Right lobe of liver (tissue), 6 donors: Measurements from ENCODE around the gene PPP1R9A. TPM values are rescaled to one million over a fixed set of nuclear protein-coding genes. Genes with fewer than 3 reads are reported as not detected.

ENCODE experiments used
- ATAC-seq, 4 donors: fragments of 200-7000 bp; cut with Tn5 transposase; one replicate each; pipeline ENCODE4 v1.9.1; 2020; ENCODE audit warnings: mild to moderate bottlenecking in 4 of 4, moderate library complexity in 4 of 4
- DNase-seq, 3 donors: peaks; one replicate each; pipeline ENCODE4 v3.0.0-alpha.2; 2020
- H3K27ac ChIP-seq, 3 donors: fragments of 200-600 bp; one replicate each; pipeline ENCODE4 v1.8.0; 2022
- H3K27me3 ChIP-seq, 2 donors: fragments of 200-600 bp; one replicate each; pipeline ENCODE4 v1.8.0; 2022
- H3K36me3 ChIP-seq, 4 donors: fragments of 200-600 bp; sonication (generic) in 1 of 4; one replicate each; pipeline versions ENCODE4 v1.5.1 to v1.8.0; 2017 to 2022; ENCODE audit warnings: control low read depth in 1 of 4
- H3K4me1 ChIP-seq, 4 donors: fragments of 200-600 bp; sonication (generic) in 1 of 4; one replicate each; pipeline versions ENCODE4 v1.5.1 to v1.8.0; 2017 to 2022; ENCODE audit warnings: control low read depth in 1 of 4
- H3K4me3 ChIP-seq, 3 donors: fragments of 200-600 bp; one replicate each; pipeline ENCODE4 v1.8.0; 2022
- H3K9me3 ChIP-seq, 4 donors: fragments of 200-600 bp; sonication (generic) in 1 of 4; one replicate each; pipeline versions ENCODE4 v1.5.1 to v1.8.0; 2017 to 2022; ENCODE audit warnings: control low read depth in 1 of 4
- CTCF ChIP-seq, 4 donors: fragments of 200-600 bp in 3 of 4; fragments of 450-650 bp in 1 of 4; IDR thresholded peaks; one replicate each; pipeline versions ENCODE4 v1.5.1 to v1.8.0; 2016 to 2022; ENCODE audit warnings: antibody characterized with exemption in 4 of 4, mild to moderate bottlenecking in 2 of 4
- POLR2A ChIP-seq: fragments of 450-650 bp; IDR thresholded peaks from one replicate; pipeline ENCODE4 v1.6.1; 2017; ENCODE audit warnings: antibody characterized with exemption, mild to moderate bottlenecking
- WGBS: methylation state at CpG from one replicate; pipeline ENCODE4 v1.1.6; 2018; ENCODE audit warnings: low coverage, low lambda C conversion rate; ENCODE audit not compliant: insufficient coverage; ENCODE audit errors: missing lambda C conversion rate; 5-methylcytosine and 5-hydroxymethylcytosine counted together
- intact Hi-C, 2 donors: fragments of 100-400 bp; cut with DNase I; formaldehyde crosslinking; loops; one replicate each; pipeline versions ENCODE4 v1.11.2 to v1.14.1; 2022
- total RNA-seq, 6 experiments: library from RNA; depleted of rRNA in 2 of 6; stranded (reverse); fragments of >200 nt in 2 of 6; fragmentation: NEBNext Ultra II Directional in 3 of 6; extraction: Animal tissue kit (Norgen Biotek cat#: 25700) in 3 of 6; gene quantifications; one replicate each; pipeline versions ENCODE4 v1.1.0 to v1.2.4, GENCODE V29; 2016 to 2023
- donor health status: DM: no; HTN: yes; CAD: no.
- donor health status: DM: no; HTN: no; CAD: no.
- donor health status: DM: no; HTN: no; CAD: no.
- donor health status: DM: no; HTN: yes; CAD: no.
- donor health status: DM: no; HTN: yes; CAD: no.

The PPP1R9A gene
- total RNA-seq, 6 experiments from 2014 or later, result 0.49 to 2.0 (median 0.81) TPM

- Histone ChIP-seq H3K27me3 (no peaks in the 10 kb centered on the region), H3K4me1 (no peaks in the 10 kb centered on the region), H3K4me3 (no peak overlapping the region), H3K9me3 (no peaks in the 10 kb centered on the region), H3K36me3 (no peaks in the 10 kb centered on the region), H3K27ac (no peak overlapping the region)
- DNase-seq (no peak), ATAC-seq (peak; percentile 48 to 81 (median 56))
- WGBS, result 61% methylated on average over 6 of the region's 6 CpGs
- intact Hi-C loops, result no loop called here
- TF ChIP-seq POLR2A (no peak), CTCF (IDR thresholded peaks at IDR 0.05) (no peak)
These were observed 159.5 kb downstream of the PPP1R9A start for GRCh38 chr7:95066737-95067530.

- Histone ChIP-seq H3K4me1 (no peaks in the 10 kb centered on the region), H3K4me3 (no peak overlapping the region), H3K27me3 (no peaks in the 10 kb centered on the region), H3K9me3 (no peaks in the 10 kb centered on the region), H3K36me3 (no peaks in the 10 kb centered on the region), H3K27ac (no peak overlapping the region)
- intact Hi-C loops, result no loop called here
- no peak for DNase-seq
- no peak for ATAC-seq
- TF ChIP-seq CTCF (IDR thresholded peaks at IDR 0.05) (no peak), POLR2A (no peak)
- 46% methylated on average over 4 of the region's 4 CpGs for WGBS
These were observed 181.3 kb downstream of the PPP1R9A start for GRCh38 chr7:95088536-95089215.

- WGBS, result 72% methylated on average over 4 of the region's 4 CpGs
- H3K27me3 ChIP-seq, result no peaks in the 10 kb centered on the region
- no peaks in the 10 kb centered on the region for H3K4me1 ChIP-seq
- DNase-seq (no peak), ATAC-seq (no peak)
- TF ChIP-seq POLR2A, result no peak
- TF ChIP-seq CTCF (IDR thresholded peaks at IDR 0.05), result no peak
- intact Hi-C loops, result no loop called here
- no peaks in the 10 kb centered on the region for H3K9me3 ChIP-seq
- no peak overlapping the region for H3K27ac ChIP-seq
- H3K4me3 ChIP-seq, result no peak overlapping the region
- no peaks in the 10 kb centered on the region for H3K36me3 ChIP-seq
These were observed 182.3 kb downstream of the PPP1R9A start for GRCh38 chr7:95089414-95090315.

GRCh38 chr7:95092324-95092723 lies 184.9 kb downstream of the PPP1R9A start:
- Histone ChIP-seq H3K9me3 (no peaks in the 10 kb centered on the region), H3K36me3 (no peaks in the 10 kb centered on the region), H3K4me1 (no peaks in the 10 kb centered on the region), H3K4me3 (no peak overlapping the region), H3K27ac (no peak overlapping the region), H3K27me3 (no peaks in the 10 kb centered on the region)
- 41% methylated on average over 1 of the region's 1 CpG for WGBS
- no peak for ATAC-seq
- DNase-seq, result no peak
- TF ChIP-seq POLR2A (no peak), CTCF (IDR thresholded peaks at IDR 0.05) (no peak)
- intact Hi-C loops, result no loop called here
